Fibroblast of skin of left biceps (primary cell): ENCODE data around the gene SASS6.

ENCODE experiments used
- DNase-seq, 2 experiments: peaks; one replicate each; pipeline ENCODE4 v3.0.0-alpha.2; 2013; ENCODE audit warnings: low read depth in 2 of 2

Gene SASS6, protein sequence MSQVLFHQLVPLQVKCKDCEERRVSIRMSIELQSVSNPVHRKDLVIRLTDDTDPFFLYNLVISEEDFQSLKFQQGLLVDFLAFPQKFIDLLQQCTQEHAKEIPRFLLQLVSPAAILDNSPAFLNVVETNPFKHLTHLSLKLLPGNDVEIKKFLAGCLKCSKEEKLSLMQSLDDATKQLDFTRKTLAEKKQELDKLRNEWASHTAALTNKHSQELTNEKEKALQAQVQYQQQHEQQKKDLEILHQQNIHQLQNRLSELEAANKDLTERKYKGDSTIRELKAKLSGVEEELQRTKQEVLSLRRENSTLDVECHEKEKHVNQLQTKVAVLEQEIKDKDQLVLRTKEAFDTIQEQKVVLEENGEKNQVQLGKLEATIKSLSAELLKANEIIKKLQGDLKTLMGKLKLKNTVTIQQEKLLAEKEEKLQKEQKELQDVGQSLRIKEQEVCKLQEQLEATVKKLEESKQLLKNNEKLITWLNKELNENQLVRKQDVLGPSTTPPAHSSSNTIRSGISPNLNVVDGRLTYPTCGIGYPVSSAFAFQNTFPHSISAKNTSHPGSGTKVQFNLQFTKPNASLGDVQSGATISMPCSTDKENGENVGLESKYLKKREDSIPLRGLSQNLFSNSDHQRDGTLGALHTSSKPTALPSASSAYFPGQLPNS

DNA sequence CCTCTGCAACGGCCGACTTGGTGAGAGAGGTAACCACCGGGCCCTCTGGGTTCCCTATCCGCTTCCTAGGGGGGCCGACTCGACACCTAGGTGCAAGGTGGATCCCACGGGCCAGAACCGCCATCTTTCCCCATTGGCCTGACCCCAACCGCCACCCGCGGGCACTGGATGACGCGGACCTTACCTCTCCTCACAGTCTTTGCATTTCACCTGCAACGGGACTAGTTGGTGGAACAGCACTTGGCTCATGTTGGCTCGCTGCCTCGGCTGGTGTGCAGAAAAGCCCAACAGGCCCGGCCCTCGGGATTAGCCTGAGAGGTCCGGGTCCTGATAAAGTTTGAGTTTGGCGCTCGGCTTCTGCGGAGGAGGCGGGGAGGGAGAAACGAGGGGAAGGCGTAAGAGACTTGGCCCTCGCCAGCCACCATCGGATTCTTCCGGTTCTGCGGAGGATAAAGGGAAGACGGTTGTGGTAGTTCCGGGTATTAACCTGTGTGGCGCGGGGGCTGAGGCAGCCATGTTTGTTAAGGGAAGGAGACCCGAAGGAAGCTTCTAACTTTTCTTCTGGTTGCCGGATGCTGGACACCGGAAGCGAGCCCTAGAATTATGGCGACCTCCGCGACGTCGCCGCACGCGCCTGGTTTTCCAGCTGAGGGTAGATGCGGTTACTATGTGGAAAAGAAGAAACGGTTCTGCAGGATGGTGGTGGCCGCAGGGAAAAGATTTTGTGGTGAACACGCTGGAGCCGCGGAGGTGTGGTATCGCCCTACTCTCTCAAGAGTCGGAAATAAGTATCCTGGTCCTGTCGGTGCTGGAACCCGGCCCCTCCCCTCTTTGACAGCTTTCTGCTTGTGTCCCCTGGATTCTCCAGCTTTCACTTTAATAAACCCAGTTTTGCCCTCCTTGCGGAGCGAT is at the start of gene SASS6, which contains the start of gene TRMT13:
Gene SASS6 (minus strand): TSS at position 365 of the 912 bp plus-strand sequence. CDS start 116 bp downstream, at position 249.
Gene TRMT13 (plus strand): TSS at position 598 of the 912 bp plus-strand sequence. CDS start 6 bp downstream, at position 604.
- DNase-seq, result peak; percentile 96 to 97

DNA sequence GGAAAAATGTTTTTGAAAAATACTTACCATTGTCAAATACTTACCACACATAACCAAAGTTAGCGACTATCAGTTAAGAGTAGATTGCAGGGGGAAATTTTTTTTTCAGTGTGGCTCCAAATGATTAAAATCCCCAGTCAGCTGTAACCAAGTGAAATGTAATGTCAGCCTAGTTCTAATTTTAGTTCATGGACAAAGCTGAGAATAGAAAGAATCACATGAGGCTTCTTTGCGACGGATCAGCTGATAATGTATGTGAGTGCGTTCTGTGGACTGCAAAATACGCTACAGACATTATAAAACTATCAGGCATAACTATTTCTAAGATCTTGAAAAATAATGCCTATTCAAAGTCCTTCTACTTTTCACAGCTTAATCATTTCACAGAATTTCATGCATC is 45.4 kb upstream of the SASS6 start, which contains the start of gene LRRC39:
Gene LRRC39 (minus strand): TSS at position 166 of the 400 bp plus-strand sequence. CDS start 9,740 bp downstream, outside the sequence.
- no peak for DNase-seq

DNA sequence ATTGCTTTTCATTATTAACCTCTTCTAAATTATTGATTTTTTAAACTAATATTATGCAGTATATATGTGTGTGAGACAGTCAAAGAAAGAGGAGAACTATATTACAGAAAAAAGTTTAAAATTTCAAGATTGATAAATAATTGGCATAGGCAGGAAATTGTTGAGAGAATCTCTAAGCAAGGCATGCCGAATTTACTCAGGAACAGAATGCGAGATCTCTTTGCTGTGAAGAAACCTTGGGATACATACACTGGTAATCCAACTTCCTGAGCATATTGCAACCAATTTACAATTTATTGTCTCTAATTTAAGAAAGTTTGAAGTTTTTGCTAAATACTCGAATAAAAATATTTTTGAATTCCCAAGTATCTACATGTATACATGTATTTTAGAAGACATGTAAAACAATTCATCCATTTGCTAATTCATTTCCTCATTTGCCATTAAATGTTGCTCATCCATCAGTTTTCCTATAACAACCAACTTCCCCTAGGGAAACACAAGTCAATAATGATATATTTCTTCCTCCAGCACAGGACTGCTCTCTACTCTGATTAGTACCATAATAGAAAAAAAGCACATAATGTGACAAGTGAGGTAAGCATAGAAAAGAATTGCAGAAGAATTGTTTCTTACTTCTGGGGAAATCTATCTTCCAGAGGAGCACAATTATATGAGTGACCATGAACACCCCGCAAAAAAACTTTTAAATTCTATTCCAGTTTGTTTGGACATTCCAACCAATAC is 44.7 kb upstream of the SASS6 start:
- DNase-seq, result no peak

DNA sequence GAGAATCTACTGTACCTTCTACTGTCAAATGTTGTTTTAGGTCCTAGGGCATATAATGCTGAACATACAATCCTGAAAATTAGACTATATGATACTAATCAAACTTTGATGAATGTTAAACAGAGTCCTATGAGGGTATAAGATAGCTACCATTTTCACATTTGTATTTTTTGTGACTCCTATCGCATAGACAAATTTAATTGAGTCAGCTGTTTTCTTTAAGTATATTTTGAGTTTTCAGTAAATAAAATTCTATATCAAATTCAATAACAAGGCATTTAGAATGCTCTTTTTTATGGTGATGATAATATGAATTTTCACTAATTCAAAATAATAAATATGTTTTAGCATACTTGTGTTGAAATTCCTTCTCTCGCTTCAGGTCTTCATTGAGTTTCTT is 35.3 kb upstream of the SASS6 start:
- no peak for DNase-seq

DNA sequence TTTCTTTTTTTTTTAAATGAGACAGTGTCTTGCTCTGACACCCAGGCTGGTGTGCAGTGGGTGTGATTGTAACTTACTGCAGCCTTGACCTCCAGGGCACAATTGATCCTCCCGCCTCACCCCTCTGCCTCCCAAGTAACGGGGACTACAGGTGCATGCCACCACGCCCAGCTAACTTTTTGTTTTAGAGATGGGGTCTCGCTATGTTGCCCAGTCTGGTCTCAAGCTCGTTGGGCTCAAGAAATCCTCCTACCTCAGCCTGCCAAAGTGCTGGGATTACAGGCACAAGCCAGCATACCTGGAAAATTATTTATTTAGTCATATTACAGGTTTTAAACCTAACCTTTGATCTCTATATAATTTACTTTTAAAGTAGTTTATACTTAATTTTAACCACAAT is 32.0 kb upstream of the SASS6 start:
- DNase-seq, result no peak

DNA sequence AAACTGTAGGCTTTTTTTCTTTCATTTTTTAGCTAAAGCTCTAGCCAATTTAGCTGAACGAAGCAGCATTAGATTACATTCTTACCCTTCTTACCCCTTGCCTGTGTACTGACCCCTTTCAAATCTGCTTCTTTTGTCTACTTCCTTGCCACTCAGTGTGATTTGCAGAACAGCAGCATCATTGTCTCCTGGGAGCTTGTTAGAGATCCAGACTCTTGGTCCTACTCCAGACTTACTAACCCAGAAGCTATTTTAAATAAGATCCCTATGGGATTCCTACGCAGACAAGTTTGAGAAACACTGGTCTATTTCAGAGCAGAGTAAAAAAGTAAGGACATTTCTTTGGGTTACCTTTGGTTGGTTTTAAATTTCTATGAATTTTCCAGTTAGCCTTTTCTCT is 31.5 kb upstream of the SASS6 start:
- DNase-seq, result peak; percentile 39 to 45

DNA sequence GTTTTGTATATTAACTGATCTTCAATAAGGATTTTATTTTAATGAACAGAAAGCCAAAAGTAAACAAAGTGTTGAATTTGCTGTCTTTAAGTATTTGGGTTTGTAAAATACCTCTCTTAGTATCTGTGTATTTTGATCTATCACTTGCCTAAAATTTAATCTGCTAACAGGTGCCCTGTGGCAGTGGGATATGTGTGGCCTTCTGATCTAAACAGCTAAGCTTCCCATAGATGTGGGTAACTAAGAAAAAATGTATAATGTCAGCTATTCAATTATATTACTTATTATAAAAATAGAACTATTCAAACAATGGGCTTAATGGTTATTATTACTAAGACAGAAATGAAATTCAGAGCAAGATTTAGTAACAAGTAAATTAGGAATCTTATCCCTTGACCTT is 30.2 kb upstream of the SASS6 start:
- no peak for DNase-seq

DNA sequence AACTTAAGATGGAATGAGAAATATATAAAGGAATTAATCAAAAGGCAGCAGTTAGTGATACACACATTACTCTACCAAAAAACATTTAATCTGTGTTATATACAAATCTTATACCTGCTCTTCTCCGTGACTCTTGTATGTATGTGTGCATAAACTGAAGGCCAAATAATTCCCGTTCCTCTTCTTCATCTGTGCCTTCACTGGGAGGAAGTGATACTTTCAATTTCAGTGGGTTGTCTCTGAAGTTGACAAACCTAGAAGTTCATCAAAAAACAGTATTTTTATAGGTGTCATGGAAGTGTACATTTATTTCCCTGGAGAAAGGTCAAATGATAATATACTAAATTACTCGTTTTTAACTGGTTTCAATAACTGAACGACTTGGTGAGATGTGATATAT is 19.5 kb upstream of the SASS6 start:
- DNase-seq, result no peak

DNA sequence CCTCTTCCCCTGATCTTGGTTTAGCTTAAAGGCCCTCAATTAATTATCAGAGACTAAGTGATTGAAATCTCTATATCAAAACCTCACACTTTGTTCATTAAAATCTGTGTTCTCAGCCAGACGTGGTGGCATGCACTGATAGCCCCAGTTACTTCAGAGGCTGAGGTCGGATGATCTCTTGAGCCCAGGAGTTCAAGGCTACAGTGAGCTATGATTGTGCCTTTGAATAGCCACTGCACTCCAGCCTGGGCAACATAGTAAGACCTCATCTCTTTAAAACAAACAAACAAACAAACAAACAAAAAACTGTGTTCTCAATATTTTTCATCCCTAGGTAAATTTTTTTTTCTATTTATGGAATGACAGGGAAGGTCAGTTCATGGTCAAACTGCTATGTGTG is 18.9 kb upstream of the SASS6 start:
- no peak for DNase-seq

DNA sequence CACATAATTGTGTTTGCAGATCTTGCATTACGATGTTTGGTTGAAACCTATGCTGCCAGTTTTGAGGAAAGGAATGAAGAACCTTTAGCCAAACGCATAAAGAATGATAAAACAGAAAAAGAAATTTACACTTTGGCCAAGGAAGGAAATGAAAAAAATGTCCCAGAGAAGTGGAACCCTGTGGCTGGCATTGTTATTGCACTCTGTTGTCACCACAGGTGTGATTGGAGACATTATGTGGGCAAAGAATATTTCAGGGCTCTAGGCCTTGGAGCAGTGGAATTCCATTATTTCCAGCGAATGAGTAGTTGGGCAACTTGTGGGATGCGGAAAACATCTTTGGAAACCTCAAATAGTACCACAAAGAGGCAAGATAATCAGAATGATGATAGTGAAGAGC is 15.1 kb upstream of the SASS6 start:
- no peak for DNase-seq

DNA sequence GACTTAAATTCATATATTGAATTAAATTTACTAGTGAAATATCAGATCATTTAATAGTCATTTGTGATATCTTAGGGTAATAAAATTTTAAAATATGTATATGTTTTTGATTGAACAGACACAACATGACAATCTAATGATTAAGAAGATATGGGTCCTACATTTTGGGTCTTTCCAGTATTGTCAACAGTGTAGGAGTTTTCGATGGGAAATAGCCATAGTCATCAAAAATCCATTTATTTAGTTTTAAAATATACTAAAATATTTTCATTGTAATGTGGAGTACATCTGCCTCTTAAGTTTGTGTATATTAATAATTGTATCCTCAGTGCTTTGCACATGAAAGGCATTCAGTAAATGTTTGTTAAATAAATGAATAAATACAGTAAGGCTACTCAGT is 14.2 kb upstream of the SASS6 start:
- no peak for DNase-seq

DNA sequence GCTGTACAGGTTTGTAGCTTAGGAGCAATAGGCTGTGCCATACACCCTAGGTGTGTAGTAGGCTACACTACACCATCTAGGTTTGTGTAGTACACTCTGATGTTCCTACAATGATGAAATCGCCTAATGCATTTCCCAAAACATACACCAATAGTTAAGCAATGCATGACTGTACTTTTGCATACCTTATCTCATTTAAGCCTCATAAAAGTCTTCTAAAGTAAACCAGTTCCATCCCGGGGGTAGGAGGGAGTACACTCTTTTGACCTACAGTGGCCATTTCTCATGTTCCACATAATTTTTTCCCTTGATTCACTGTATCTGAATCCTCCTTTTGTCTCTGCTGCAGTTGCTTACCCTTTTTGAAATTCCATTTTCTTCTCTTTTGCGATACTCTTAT is 12.4 kb upstream of the SASS6 start:
- DNase-seq, result no peak

DNA sequence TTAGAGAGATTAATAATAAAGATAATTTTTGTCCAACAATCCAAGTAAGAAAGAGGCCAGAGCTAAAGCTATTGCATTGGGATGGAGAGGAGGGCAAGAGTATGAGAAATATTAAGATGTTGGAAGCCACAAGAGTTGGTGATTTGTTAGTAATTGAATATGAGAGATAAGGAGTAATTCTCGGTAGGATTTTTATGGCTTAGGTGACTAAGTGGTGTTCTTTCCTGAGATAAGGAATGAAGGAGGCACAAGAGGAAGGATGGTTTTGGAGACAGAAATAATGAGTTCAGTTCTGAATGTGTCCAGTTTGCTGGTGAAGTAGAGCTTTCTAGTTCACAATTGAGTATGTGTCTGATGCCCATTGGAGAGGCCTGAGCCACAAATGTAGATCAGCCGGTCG is 9.6 kb upstream of the SASS6 start:
- DNase-seq, result no peak

DNA sequence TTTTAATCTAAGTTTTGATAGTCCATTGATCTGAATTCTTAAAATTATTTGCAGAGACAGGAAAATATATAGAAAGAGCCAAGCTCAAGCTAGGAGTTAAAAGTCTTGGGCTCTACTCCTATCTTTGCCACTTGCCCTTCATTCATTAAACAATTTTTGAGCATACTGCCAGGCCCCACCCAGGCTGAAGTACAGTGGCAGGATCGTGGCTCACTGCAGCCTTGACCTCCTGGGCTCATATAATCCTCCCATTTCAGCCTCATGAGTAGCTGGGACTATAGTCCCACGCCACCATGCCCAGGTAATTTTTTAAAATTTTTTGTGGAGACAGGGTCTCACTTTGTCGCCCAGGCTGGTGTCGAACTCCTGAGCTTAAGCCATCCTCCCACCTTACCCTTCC is 8.5 kb upstream of the SASS6 start:
- DNase-seq, result no peak

DNA sequence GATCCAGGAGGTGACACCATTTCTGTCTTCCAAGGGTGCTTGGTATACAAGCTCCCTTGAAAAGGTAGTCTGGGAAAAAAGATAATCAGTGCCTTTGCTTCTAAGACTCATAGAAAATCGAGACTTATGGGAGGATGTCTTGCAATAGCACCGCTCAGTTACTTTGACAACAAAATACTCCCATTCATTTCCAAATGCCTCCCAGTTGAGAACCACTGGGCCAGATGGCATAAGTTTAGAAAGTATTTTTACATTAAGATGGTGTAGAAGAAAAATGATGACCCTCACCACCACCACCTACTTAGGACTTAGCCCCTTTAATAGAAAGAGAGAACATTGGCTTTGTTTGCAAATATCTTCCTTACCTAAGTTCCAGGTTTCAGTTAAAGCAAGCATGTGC is 4.9 kb upstream of the SASS6 start:
- no peak for DNase-seq

DNA sequence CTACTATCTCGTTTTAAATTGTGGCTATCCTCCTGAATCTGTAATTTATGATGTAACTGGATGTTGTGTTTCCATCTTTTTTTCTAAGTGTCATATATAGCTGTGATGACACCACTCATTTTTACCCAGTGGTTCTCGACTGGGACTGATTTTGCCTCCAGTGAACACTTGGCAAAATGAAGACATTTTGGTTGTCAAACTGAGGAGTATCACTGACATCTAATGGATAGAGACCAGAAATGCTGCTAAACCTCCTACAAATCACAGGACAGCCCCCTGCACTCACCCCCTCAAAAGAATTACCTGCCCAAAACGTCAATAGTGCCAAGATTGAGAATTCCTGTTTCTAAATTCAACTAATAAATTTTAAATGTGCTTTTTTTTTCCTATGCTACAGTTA is 2.1 kb upstream of the SASS6 start:
- no peak for DNase-seq

DNA sequence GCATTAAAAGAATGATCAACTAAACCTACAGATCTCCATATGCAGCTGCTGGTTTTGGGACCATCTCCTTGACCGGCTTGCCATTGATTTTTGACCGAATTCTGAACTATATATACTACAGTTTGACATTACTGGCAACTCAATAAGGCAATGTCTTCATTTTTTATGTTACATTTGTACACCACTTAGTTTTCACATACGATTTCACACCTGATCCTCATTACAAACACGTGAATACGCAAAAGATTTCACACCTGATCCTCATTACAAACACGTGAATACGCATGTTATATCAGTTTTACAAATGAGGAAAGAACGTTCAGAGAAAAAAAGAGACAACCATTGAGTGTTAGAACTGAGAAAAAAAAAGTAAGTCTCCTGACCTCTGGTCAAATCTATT is 1.1 kb downstream of the SASS6 start:
- no peak for DNase-seq

DNA sequence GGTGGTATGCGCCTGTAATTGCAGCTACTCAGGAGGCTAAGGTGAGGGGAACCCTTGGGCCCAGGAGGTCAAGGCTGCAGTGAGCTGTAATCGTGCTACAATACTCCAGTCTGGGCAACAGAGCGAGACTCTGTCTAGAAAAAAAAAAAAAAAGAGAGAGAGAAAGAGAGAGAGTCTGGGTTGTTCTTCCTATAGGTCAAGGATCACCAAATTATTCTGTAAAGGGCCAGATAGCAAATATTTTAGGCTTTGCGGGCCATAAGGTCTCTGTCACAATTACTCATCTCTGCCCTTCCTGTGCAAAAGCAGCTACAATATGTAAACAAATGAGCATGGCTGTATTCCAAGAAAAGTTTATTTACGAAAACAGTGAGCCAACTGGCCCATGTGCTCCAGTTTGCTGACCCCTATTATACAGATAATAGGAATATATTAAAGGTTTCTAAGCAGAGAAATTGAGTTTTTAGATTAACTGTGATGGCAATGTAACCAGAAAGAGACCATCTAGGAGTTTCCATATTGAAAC is 2.1 kb downstream of the SASS6 start:
- DNase-seq, result no peak

DNA sequence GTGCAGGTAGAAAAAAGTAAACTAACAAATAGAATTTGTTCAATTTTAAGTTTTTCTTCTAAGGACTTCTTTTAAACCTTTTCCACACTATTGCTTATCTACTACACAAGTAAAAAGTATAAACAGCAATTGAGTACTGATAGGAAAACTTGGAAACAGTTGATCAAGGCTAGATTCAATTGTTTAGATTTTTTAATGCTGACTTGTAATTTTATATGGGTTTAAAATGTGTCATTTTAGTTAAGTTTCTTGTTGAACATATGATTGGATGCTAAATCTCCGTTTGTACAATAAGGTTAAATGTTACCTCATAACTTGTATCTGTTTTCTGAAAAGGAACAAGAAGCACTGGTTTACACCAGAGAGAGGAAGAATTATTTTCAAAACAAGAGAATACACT is 5.5 kb downstream of the SASS6 start:
- DNase-seq, result no peak

DNA sequence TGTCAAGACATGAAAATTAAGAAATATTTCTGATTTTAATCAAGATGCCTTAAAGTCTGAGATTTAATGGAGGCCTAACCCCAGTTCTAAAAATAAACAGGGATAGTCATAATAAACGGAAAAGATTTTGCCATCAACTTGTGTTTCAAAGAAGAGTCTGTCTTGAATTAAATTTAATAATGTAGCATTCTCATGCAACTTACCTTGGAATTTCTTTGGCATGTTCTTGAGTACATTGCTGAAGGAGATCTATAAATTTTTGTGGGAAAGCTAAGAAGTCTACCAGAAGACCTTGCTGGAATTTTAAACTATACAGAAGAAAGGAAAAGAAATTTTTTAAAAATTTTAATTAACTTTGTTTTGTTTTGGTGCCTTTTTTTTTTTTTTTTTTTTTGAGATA is 10.6 kb downstream of the SASS6 start:
- peak; percentile 6 to 12 for DNase-seq

DNA sequence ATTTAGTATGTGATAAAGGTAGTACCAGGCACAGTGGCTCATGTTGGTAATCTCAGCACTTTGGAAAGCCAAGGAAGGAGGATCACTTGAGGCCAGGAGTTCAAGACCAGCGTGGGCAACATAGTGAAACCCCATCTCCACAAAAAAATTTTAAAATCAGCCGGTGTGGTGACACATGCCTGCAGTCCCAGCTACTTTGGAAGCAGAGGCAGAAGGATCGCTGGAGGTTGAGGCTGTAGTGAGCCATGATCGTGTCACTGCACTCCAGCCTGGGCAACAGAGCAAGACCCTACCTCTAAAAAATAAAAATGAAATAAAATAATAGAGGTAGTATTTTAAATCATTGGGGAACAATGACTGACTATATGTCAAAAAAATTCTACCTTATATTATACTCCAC is 17.2 kb downstream of the SASS6 start:
- no peak for DNase-seq
